ENCODE results near the gene SIMC1. TPM values are rescaled to one million over a fixed set of nuclear protein-coding genes. Genes with fewer than 3 reads are reported as not detected.

SIMC1 gene
- total RNA-seq, 2 experiments from 2014 or later = 24.6 to 36.9 TPM

DNA sequence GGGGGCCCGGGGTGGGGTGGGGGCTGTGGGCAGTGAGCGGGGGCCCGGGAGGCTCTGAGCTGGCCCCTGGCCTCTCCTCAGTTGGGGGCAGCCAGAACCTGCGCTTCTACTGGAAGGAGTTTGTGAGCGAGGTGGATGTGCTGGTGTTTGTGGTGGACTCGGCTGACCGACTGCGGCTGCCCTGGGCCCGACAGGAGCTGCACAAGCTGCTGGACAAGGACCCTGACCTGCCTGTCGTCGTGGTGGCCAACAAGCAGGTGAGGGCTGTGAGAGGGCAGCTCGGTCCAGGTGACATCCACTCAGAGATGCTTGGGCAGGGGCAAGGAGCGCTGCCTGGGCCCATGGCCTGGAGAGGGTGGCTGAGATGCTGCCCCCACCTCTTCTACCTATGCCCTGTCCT lies 130.5 kb downstream of the SIMC1 start:
- no peak for DNase-seq
- Mint-ChIP-seq H3K27me3 (no peaks in the 10 kb centered on the region), H3K4me3 (no peak overlapping the region), H3K9me3 (ENCODE audit: low read depth) (no peaks in the 10 kb centered on the region), H3K36me3 (peaks cover 4% of the 10 kb centered on the region), H3K27ac (no peak overlapping the region), H3K4me1 (peaks cover 19% of the 10 kb centered on the region)
- ATAC-seq = no peak
- CTCF ChIA-PET = no interaction called here

DNA sequence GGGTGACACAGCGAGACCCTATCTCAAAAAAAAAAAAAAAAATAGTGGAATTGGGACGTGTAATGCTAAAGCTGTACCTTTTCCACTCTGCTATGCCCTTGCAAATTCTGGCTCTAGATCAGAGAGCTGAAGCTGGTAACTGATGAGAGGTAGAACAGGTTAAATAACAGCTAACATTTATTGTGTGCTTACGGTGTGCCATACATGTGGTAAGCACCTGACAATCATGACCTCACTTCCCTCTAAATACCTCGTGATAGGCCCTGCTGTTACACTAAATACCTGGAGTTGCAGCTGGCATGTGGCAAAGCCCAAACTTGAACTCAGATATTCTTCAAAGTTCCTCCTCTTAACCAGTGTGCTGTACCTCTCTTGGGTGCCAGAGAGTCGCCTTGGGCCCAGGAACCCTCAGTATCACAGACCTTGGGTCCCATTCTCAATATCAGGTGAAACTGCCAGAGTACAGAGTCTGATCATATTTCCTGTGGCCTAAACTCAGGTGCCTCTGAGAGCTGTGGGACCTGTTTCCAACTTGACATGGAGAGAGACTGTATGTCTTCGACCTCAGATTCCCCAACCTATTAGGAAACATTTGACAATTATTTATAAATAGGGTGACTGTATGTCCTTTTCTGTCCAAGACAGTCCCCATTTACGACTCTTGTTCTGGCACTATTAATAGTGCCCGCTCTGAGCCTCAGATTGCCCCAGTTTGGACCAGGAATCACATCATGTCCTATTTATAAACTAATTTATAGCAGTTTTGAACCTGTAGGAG lies 131.9 kb downstream of the SIMC1 start:
- ATAC-seq = no peak

DNA sequence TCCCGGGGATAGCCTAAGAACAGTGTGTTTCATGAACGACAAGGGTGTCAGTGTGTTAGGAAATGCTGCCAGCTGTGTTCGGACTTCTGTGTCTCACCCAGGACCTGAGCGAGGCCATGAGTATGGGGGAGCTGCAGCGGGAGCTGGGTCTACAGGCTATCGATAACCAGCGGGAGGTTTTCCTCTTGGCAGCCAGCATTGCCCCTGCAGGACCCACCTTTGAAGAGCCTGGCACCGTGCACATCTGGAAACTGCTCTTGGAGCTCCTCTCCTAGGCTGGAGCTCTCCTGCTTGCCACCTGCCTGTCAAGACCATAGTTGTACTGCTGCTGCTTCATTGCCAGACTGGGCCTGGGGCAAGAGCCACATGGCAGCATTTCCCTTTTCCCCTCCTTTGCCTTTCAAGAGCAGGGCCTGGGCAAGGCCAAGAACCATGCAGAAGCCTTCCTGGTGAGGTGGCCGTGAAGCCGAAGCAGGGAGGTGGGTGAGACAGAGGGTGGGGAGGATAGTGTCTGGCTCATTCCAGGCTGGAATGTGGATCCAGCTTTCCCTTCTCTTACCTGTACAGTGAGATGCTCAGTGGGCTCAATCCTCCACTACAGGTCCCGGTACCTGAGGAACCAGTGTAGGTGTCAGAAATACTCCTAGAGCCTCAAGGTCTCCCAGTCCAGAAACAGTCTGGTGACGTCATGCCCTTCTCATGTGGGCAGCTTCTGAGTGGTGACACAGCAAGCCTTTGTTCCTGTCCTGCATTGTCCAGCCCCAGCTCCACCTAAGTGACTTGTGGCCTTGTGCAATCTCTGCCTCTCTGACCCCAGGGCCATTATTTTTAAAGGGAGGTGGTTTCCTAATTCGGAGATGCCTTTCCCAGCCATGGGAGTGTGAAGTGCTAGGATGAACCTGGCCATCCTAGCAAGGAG lies 133.7 kb downstream of the SIMC1 start:
- CTCF ChIA-PET = no interaction called here
- H3K4me3 Mint-ChIP-seq = no peak overlapping the region
- peaks cover 9% of the 10 kb centered on the region for H3K4me1 Mint-ChIP-seq
- no peaks in the 10 kb centered on the region for H3K27me3 Mint-ChIP-seq
- H3K36me3 Mint-ChIP-seq = peaks cover 4% of the 10 kb centered on the region
- DNase-seq (no peak), ATAC-seq (no peak)
- no peaks in the 10 kb centered on the region for H3K9me3 Mint-ChIP-seq (ENCODE audit: low read depth)
- no peak overlapping the region for H3K27ac Mint-ChIP-seq

More for the DNA sequence above, 131.9 kb downstream of the SIMC1 start:
- DNase-seq = no peak
- H3K9me3 Mint-ChIP-seq (ENCODE audit: low read depth) = no peaks in the 10 kb centered on the region
- H3K4me3 Mint-ChIP-seq = no peak overlapping the region
- CTCF ChIA-PET = no interaction called here
- H3K36me3 Mint-ChIP-seq = peaks cover 4% of the 10 kb centered on the region
- H3K4me1 Mint-ChIP-seq = peaks cover 14% of the 10 kb centered on the region
- no peak overlapping the region for H3K27ac Mint-ChIP-seq
- no peaks in the 10 kb centered on the region for H3K27me3 Mint-ChIP-seq

DNA sequence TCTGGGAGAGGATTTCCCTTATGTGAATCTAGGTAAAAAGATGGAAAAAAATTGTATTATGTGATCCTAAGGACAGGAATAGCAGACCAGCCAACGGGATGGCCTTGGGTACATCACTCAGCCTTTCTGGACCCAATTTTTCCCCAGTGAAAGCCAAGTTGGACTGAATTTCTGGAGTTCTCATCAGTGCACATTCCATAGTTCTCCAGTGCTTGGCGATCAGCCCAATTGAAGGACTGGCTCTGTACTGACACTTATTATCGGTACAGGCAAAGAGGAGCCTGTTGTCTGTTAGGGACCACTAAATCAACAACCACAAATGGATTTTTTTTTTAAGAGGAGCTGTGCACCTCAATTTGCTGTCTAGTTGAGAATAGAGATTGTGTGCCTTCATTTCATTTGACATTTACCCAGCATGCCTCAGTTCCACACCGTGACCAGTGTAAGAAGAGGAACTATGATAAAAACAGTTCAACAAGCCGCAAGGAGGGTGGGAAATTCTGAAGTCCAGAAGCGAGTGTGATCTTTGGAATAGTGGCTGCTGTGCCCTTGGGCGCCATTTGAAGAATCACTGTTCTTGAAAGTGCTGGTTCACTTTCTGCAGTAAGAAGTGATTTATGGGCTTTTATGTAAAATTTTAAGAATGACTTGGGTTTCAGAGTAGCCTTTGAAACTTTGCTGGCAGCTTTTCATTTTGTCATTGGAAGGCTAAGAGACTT lies 135.0 kb downstream of the SIMC1 start:
- Mint-ChIP-seq H3K36me3 (no peaks in the 10 kb centered on the region), H3K27ac (no peak overlapping the region), H3K4me3 (no peak overlapping the region), H3K4me1 (no peaks in the 10 kb centered on the region), H3K27me3 (no peaks in the 10 kb centered on the region), H3K9me3 (ENCODE audit: low read depth) (no peaks in the 10 kb centered on the region)
- CTCF ChIA-PET = interaction anchor here (1.5 kb wide), 1 partner anchor 74 kb away, joined by 4 read pairs; no protein-coding TSS in a partner anchor
- ATAC-seq = no peak
- DNase-seq = no peak

DNA sequence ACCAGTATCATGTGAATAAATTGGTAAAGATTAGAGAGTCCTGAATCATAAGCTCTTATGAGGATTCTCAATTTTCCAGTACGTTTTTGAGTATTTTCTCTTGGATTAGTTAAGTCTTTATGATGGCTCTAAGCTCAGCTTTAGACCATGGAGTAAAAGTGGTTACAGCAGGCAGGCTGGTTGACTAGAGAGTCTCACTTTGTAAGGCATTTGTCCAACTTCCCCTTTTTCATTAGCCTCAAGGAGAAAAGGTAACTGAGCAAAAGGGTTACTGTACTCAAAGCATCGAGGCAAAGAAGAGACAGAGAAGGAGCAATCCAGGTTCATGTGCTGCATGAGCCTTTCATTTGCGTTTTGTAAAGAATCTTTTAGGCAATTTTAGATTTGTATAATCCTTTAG lies 141.7 kb downstream of the SIMC1 start:
- Mint-ChIP-seq H3K36me3 (peaks cover 31% of the 10 kb centered on the region), H3K4me1 (peaks cover 2% of the 10 kb centered on the region), H3K4me3 (no peak overlapping the region), H3K27me3 (no peaks in the 10 kb centered on the region), H3K9me3 (ENCODE audit: low read depth) (no peaks in the 10 kb centered on the region), H3K27ac (no peak overlapping the region)
- DNase-seq = no peak
- CTCF ChIA-PET = no interaction called here
- ATAC-seq = no peak

DNA sequence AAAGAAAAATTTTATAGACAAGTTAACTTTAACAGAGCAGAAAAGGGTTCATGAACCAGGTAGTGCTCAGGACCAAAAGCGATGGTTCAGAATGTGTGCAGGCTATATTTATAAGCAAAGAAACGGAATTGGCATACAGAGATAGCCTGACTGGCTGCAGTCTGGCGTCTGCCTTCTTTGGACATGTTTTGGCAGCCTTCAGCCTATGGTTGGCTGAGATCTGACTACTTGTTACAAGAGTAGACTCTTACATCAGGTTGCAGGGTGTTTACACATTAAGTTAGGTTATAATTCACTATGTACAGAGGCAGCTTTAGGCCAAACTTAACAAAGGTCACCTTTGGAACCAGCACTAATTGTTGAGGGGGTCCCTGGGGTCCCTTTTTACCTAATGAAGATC lies 143.2 kb downstream of the SIMC1 start:
- DNase-seq = no peak
- peaks cover 44% of the 10 kb centered on the region for H3K36me3 Mint-ChIP-seq
- no peak overlapping the region for H3K27ac Mint-ChIP-seq
- no peaks in the 10 kb centered on the region for H3K27me3 Mint-ChIP-seq
- CTCF ChIA-PET = no interaction called here
- ATAC-seq = no peak
- no peak overlapping the region for H3K4me3 Mint-ChIP-seq
- no peaks in the 10 kb centered on the region for H3K9me3 Mint-ChIP-seq (ENCODE audit: low read depth)
- H3K4me1 Mint-ChIP-seq = peaks cover 16% of the 10 kb centered on the region

DNA sequence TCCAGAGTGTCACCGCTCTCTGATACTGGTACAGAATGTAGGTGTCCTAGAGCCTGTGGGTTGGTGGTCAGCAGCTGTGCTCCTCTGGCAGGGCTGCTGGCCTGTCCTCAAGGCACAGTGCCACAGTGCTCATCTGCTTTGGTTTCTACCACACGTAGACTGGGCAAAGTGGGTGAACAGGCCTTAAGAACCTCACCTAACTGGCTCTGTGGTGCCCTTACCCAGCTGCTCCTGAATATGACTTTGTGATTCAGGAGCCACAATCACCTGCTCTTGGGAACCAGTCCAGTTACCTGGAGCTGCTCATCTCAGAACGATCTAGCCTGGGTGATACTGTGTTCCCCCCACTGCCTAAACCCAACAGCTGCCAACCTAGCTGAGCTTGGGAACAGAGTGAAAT lies 143.8 kb downstream of the SIMC1 start:
- Mint-ChIP-seq H3K4me1 (peaks cover 22% of the 10 kb centered on the region), H3K36me3 (peaks cover 46% of the 10 kb centered on the region), H3K27me3 (no peaks in the 10 kb centered on the region), H3K27ac (no peak overlapping the region), H3K4me3 (no peak overlapping the region), H3K9me3 (ENCODE audit: low read depth) (no peaks in the 10 kb centered on the region)
- DNase-seq (no peak), ATAC-seq (no peak)
- CTCF ChIA-PET = no interaction called here

DNA sequence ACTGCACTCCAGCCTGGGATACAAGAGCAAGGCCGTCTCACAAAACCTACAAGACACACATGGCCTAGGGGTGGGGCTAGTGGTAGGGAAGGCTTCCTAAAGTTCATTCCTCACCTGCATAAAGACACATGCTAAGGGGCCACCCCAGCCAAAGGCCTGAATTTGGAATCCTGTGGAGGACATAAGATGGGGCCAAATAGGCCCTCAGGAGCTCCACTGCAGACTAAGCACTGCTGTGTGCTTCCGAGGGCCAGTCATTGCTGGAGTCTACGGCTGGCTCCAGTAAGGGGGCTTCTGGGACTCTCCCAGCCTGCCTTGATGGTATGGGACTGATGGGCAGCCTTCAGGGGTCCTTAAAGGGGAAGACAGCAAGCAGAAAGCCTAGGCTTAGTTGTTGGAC lies 144.5 kb downstream of the SIMC1 start:
- peaks cover 51% of the 10 kb centered on the region for H3K36me3 Mint-ChIP-seq
- no peak overlapping the region for H3K4me3 Mint-ChIP-seq
- DNase-seq (no peak), ATAC-seq (no peak)
- peaks cover 28% of the 10 kb centered on the region for H3K4me1 Mint-ChIP-seq
- no peaks in the 10 kb centered on the region for H3K9me3 Mint-ChIP-seq (ENCODE audit: low read depth)
- no peaks in the 10 kb centered on the region for H3K27me3 Mint-ChIP-seq
- no peak overlapping the region for H3K27ac Mint-ChIP-seq
- CTCF ChIA-PET = no interaction called here

DNA sequence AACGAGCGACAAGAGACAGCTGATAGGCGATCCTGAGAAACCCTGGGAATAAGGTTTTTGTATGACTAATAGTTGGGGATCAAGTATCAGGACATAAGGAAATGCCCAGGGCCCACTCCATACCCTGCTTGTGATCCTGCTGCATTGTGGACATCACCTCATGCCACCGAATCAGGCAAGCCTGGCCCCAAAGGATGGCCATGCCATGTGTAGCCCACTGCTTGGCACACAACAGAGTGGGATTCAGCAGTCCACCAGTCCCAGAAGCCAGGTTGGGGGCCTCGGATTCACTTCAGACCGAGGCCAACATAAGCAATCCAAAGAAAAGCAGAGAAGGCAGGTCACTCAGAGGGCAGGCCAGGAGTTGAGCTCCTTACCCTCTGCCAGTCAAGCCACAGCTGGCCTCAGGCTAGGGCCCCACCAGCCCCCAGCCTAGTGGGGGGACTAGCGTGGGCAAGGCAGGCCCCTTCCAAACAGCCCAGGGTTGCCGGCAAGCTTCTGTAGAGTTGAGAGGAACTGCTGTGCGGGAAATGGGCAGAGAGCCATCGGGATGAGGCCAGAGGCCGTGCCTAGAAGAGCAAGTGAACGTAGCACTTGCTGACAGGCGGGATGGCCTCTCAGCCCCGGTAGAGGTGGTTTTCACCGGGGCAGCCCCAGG lies 145.2 kb downstream of the SIMC1 start:
- no peak overlapping the region for H3K27ac Mint-ChIP-seq
- no peak overlapping the region for H3K4me3 Mint-ChIP-seq
- DNase-seq (no peak), ATAC-seq (no peak)
- peaks cover 55% of the 10 kb centered on the region for H3K36me3 Mint-ChIP-seq
- peaks cover 31% of the 10 kb centered on the region for H3K4me1 Mint-ChIP-seq
- no peaks in the 10 kb centered on the region for H3K27me3 Mint-ChIP-seq
- CTCF ChIA-PET = no interaction called here
- no peaks in the 10 kb centered on the region for H3K9me3 Mint-ChIP-seq (ENCODE audit: low read depth)

DNA sequence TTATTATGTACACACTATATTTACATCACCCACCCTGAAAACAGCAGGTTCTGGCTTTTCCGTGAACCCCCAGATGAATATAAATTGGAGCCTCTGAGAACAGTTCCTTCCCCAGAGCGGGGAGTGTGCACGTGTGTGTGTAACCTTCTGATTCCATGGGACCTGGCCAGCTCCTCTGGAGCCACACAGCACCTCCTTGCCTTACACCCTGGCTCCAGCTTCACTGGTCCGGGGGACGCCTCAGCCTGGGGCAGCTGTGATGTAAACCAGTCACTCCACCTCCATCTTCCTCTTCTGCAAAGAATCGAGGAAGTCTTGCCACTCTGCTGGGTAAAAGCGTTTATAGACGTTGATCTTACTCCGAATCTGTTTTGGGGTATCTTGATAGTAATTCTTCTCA lies 145.7 kb downstream of the SIMC1 start:
- Mint-ChIP-seq H3K4me3 (no peak overlapping the region), H3K27ac (no peak overlapping the region), H3K4me1 (peaks cover 31% of the 10 kb centered on the region), H3K36me3 (peaks cover 56% of the 10 kb centered on the region), H3K27me3 (no peaks in the 10 kb centered on the region), H3K9me3 (ENCODE audit: low read depth) (no peaks in the 10 kb centered on the region)
- DNase-seq (no peak), ATAC-seq (no peak)
- CTCF ChIA-PET = no interaction called here

DNA sequence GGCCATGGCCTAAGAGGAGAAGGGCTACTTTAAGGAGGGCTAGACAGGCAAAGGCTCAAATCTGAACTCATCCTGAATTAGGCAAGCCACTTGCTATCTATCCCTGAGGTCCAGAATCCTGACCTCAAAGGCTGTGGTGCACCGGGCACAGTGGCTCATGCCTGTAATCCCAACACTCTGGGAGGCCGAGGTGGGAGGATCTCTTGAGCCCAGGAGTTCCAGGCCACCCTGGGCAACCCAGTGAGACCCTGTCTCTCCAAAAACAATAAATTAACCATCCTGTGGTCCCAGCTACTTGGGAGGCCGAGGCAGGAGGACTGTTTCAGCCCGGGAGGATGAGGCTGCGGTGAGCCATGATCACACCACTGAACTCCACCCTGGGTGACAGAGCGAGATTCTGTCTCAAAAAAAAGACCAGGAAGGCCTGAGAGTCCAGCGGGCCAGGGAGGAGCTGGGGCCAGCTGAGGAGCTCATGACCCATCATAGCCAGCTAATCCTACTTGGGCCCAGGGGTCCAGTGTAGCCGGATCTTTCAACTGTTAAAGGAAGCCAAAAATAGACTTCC lies 146.2 kb downstream of the SIMC1 start:
- Mint-ChIP-seq H3K27ac (no peak overlapping the region), H3K36me3 (peaks cover 56% of the 10 kb centered on the region)

DNA sequence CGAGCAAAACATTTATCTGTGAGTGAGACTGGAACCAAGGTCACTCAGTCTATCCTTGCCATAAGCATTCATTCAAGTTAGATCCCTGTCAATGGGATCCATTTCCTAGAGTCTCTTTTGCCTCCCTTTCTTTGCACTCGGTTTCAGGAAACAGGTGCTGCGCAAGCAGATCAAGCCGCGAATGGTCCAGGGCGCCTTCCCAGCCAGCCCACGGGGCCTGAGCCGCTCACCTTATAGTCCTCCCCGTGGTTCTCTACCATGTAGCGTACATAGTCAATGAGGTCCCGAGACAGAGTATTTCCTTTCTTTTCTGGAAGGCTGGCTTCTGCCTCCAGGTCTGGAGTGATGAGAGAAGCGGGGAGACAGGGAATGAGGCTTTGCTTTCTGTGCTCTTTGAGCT lies 146.8 kb downstream of the SIMC1 start:
- Mint-ChIP-seq H3K9me3 (ENCODE audit: low read depth) (no peaks in the 10 kb centered on the region), H3K4me1 (peaks cover 33% of the 10 kb centered on the region), H3K27ac (no peak overlapping the region), H3K36me3 (peaks cover 54% of the 10 kb centered on the region), H3K4me3 (no peak overlapping the region), H3K27me3 (no peaks in the 10 kb centered on the region)
- no peak for ATAC-seq
- DNase-seq = no peak
- CTCF ChIA-PET = no interaction called here

More for the DNA sequence above, 146.2 kb downstream of the SIMC1 start:
- H3K9me3 Mint-ChIP-seq (ENCODE audit: low read depth) = no peaks in the 10 kb centered on the region
- DNase-seq (no peak), ATAC-seq (no peak)
- no peaks in the 10 kb centered on the region for H3K27me3 Mint-ChIP-seq
- CTCF ChIA-PET = no interaction called here
- no peak overlapping the region for H3K4me3 Mint-ChIP-seq
- peaks cover 31% of the 10 kb centered on the region for H3K4me1 Mint-ChIP-seq

DNA sequence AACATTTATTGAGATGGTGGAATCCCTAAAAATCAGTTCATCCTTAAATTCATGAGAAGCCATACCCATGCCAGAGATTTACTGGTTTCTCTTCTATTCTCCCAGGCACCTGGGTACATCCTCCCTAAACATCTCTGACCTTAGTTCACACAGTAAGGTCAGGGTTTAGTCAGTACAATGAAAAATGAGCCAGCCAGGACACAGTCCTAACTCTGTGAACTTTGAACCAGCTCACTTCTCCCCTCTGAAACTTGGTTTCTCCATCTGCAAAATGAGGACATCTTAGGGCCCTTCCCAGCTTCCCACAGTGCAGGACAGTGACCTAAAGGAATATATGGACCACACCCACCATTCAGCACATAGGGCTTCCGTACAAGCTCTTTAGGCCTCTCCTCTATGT lies 148.3 kb downstream of the SIMC1 start:
- Mint-ChIP-seq H3K27me3 (no peaks in the 10 kb centered on the region), H3K36me3 (peaks cover 60% of the 10 kb centered on the region), H3K27ac (peak overlapping the region; percentile 57), H3K4me1 (peaks cover 36% of the 10 kb centered on the region), H3K4me3 (peak overlapping the region; percentile 93), H3K9me3 (ENCODE audit: low read depth) (no peaks in the 10 kb centered on the region)
- ATAC-seq = no peak
- CTCF ChIA-PET = no interaction called here
- DNase-seq = no peak
